Measurements from ENCODE around the gene ATG16L1.

DNA sequence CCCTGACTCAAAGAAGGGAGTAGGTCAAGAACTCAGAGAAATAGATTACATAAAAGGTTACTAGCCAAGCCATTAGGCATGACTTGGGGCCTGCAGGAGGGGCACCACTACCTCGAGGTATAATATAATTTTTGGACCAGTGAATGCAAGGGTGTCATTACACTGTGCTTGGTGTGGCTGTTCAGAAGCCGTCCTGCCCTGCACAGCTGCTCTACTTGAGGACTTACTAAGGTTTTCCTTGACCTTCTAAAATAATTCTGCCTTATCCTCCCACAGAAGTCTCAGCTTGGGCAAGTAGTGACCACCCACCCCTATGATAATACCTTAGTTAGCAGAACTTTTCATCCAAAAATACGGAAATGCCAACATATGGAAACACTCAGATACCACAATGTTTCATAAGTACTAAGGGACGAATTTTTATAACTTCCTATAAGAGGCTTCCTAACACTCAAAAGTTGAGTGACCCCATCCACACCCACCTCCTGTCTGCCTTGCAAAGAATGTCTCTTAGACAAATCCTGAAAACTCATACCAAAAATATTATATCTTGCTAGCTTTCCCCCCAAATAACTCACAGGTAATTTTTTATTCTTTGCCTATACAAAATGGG is 17.7 kb upstream of the ATG16L1 start:
- TF ChIP-seq, protein P1, sequence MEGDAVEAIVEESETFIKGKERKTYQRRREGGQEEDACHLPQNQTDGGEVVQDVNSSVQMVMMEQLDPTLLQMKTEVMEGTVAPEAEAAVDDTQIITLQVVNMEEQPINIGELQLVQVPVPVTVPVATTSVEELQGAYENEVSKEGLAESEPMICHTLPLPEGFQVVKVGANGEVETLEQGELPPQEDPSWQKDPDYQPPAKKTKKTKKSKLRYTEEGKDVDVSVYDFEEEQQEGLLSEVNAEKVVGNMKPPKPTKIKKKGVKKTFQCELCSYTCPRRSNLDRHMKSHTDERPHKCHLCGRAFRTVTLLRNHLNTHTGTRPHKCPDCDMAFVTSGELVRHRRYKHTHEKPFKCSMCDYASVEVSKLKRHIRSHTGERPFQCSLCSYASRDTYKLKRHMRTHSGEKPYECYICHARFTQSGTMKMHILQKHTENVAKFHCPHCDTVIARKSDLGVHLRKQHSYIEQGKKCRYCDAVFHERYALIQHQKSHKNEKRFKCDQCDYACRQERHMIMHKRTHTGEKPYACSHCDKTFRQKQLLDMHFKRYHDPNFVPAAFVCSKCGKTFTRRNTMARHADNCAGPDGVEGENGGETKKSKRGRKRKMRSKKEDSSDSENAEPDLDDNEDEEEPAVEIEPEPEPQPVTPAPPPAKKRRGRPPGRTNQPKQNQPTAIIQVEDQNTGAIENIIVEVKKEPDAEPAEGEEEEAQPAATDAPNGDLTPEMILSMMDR (IDR thresholded peaks at IDR 0.05) = no peak
- no peak for TF ChIP-seq POLR2A (IDR thresholded peaks at IDR 0.05)

Data from prostate gland (tissue), 2 donors.